ENCODE data around the gene SOBP.

- TF ChIP-seq, protein P1, sequence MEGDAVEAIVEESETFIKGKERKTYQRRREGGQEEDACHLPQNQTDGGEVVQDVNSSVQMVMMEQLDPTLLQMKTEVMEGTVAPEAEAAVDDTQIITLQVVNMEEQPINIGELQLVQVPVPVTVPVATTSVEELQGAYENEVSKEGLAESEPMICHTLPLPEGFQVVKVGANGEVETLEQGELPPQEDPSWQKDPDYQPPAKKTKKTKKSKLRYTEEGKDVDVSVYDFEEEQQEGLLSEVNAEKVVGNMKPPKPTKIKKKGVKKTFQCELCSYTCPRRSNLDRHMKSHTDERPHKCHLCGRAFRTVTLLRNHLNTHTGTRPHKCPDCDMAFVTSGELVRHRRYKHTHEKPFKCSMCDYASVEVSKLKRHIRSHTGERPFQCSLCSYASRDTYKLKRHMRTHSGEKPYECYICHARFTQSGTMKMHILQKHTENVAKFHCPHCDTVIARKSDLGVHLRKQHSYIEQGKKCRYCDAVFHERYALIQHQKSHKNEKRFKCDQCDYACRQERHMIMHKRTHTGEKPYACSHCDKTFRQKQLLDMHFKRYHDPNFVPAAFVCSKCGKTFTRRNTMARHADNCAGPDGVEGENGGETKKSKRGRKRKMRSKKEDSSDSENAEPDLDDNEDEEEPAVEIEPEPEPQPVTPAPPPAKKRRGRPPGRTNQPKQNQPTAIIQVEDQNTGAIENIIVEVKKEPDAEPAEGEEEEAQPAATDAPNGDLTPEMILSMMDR (IDR thresholded peaks at IDR 0.05) = no peak
- no peak for TF ChIP-seq EP300 (IDR thresholded peaks at IDR 0.05)
Measured at GRCh38 chr6:107607116-107607515, 117.2 kb downstream of the SOBP start.

Measured in tibial nerve (tissue), 4 donors.